DND-41 (cell line): ENCODE measurements around the gene SLC37A3.

Experiments used
- EZH2 ChIP-seq: IDR thresholded peaks from 3 replicates; pipeline ENCODE4 v1.6.1; 2012; ENCODE audit warnings: borderline replicate concordance, low read depth, mild to moderate bottlenecking, moderate library complexity, low read length, inconsistent platforms; ENCODE audit not compliant: severe bottlenecking
- TF ChIP-seq, protein P1 (sequence below): IDR thresholded peaks from 2 replicates; pipeline ENCODE4 v1.5.1; 2012; ENCODE audit warnings: borderline replicate concordance, low read length, moderate library complexity, mild to moderate bottlenecking; ENCODE audit not compliant: poor library complexity, severe bottlenecking; ENCODE audit errors: extremely low read depth

DNA sequence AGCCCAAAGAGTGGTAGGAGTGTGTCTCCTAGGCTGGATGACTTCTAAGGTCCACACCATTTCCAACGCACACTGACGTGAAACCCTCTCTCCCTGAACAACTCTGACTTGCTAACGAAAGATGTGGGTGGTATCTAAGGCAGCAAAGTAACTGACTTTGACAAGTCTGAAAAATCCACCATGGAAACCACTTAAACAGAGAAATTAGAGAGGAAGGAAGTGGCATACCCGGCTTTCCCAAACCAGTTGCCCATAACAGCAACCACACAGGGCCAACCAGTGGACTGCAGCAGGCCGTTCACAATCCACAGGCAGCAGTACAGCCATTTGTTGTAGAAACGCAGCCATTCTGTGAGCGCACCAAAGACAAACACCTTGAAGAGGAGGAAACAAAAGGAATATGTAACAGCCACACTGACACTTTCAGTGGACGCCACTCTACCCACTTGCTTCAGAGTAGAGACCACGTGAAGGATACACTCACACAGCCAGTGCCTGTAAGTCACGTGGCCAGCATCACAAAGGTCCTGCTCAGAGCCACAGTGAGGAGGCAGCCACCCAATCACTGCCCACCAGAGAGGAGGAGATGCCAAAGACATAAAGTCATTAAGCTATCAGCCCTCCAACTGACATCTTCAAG lies 39.8 kb downstream of the SLC37A3 start:
- TF ChIP-seq, protein P1, sequence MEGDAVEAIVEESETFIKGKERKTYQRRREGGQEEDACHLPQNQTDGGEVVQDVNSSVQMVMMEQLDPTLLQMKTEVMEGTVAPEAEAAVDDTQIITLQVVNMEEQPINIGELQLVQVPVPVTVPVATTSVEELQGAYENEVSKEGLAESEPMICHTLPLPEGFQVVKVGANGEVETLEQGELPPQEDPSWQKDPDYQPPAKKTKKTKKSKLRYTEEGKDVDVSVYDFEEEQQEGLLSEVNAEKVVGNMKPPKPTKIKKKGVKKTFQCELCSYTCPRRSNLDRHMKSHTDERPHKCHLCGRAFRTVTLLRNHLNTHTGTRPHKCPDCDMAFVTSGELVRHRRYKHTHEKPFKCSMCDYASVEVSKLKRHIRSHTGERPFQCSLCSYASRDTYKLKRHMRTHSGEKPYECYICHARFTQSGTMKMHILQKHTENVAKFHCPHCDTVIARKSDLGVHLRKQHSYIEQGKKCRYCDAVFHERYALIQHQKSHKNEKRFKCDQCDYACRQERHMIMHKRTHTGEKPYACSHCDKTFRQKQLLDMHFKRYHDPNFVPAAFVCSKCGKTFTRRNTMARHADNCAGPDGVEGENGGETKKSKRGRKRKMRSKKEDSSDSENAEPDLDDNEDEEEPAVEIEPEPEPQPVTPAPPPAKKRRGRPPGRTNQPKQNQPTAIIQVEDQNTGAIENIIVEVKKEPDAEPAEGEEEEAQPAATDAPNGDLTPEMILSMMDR: no peak
- no peak for TF ChIP-seq EZH2
